HepG2 (cell line): ENCODE measurements around the gene NAPB. TPM values are rescaled to one million over a fixed set of nuclear protein-coding genes. Genes with fewer than 3 reads are reported as not detected.

Experiments used
- ATAC-seq: fragments of 200-7000 bp; cut with Tn5 transposase; 3 replicates; pipeline ENCODE4 v1.9.1; 2020; ENCODE audit warnings: mild to moderate bottlenecking, moderate library complexity
- BruUV-seq: library from RNA; stranded (reverse); fragments of 400-500 nt; replicated peaks from 2 replicates; lab custom pipeline; 2021; lab: Mats Ljungman, UMichigan
- CTCF ChIA-PET: fragments of 300-600 bp; formaldehyde crosslinking; extraction: SDS; loops from one replicate; lab custom pipeline; 2021; ENCODE audit warnings: low total read pairs, inconsistent platforms, low intra/inter-chr PET ratio; lab: Yijun Ruan, JAX
- POLR2A ChIA-PET: fragments of 350-600 bp; sonication (Branson Sonifier 250); formaldehyde crosslinking; loops from one replicate; lab custom pipeline; 2020; ENCODE audit warnings: antibody characterized with exemption, inconsistent platforms; lab: Yijun Ruan, JAX
- DNase-seq: peaks from one replicate; pipeline ENCODE4 v3.0.0-alpha.2; 2015; ENCODE audit warnings: low spot score
- FAIRE-seq: peaks from 3 replicates; lab custom pipeline; 2011; peaks lifted over from hg19 to GRCh38; lab: Jason Lieb, UNC
- H2AFZ ChIP-seq: one replicate; pipeline ENCODE4 v1.6.1; 2011; ENCODE audit warnings: low read length, inconsistent platforms
- H3K27ac ChIP-seq: fragments of 300-600 bp; 3 replicates; pipeline ENCODE4 v1.8.0; 2011; ENCODE audit warnings: mixed run types, mild to moderate bottlenecking, mixed read lengths, low read length, inconsistent platforms; ENCODE audit not compliant: insufficient read depth; ENCODE audit errors: extremely low read length
- H3K27me3 ChIP-seq, 2 experiments: fragments of 200-600 bp in 1 of 2; 2 replicates in 1 of 2; 3 replicates in 1 of 2; pipeline versions ENCODE4 v1.6.0 to v1.8.0; 2011; ENCODE audit warnings: low read length in 2 of 2, mild to moderate bottlenecking in 2 of 2, moderate library complexity in 2 of 2, inconsistent platforms in 1 of 2; ENCODE audit not compliant: insufficient read depth in 2 of 2, control insufficient read depth in 1 of 2
- H3K36me3 ChIP-seq, 2 experiments: fragments of 200-600 bp in 1 of 2; replicated peaks in 1 of 2; 2 replicates in 1 of 2; 3 replicates in 1 of 2; pipeline versions ENCODE4 v1.5.1 to v1.8.0; 2011; ENCODE audit warnings: low read length in 2 of 2, inconsistent platforms in 1 of 2; ENCODE audit not compliant: insufficient read depth in 2 of 2, control insufficient read depth in 1 of 2
- H3K4me1 ChIP-seq: 2 replicates; pipeline ENCODE4 v1.5.1; 2012; ENCODE audit warnings: low read length, inconsistent platforms; ENCODE audit not compliant: insufficient read depth
- H3K4me2 ChIP-seq: 2 replicates; pipeline ENCODE4 v1.6.0; 2011; ENCODE audit warnings: low read depth, low read length, inconsistent platforms
- H3K4me3 ChIP-seq, 3 experiments: fragments of 200-600 bp in 1 of 3; sonication (generic), shearing (Covaris generic) in 1 of 3; replicated peaks in 1 of 3; 2 replicates each; pipeline ENCODE4 v1.5.1; 2011 to 2016; ENCODE audit warnings: low read length in 3 of 3, inconsistent platforms in 2 of 3, low read depth in 2 of 3, mild to moderate bottlenecking in 2 of 3, control low read depth in 1 of 3, mixed read lengths in 1 of 3; ENCODE audit not compliant: insufficient read depth in 1 of 3
- H3K79me2 ChIP-seq: one replicate; pipeline ENCODE4 v1.6.1; 2011; ENCODE audit warnings: low read length, inconsistent platforms; ENCODE audit not compliant: insufficient read depth
- H3K9ac ChIP-seq: 2 replicates; pipeline ENCODE4 v1.6.0; 2011; ENCODE audit warnings: mild to moderate bottlenecking, low read depth, low read length, inconsistent platforms; ENCODE audit not compliant: insufficient read depth
- H3K9me3 ChIP-seq: 2 replicates; pipeline ENCODE4 v1.5.1; 2012; ENCODE audit warnings: mild to moderate bottlenecking, low read length
- H4K20me1 ChIP-seq: 2 replicates; pipeline ENCODE4 v1.6.0; 2011; ENCODE audit warnings: inconsistent platforms, mild to moderate bottlenecking, low read length, moderate library complexity; ENCODE audit not compliant: insufficient read depth
- HNF4A ChIP-seq: sonication (generic); formaldehyde crosslinking; IDR thresholded peaks from 2 replicates; pipeline ENCODE4 v1.4.0; 2020; ENCODE audit warnings: missing genetic modification reagents
- HNF4G ChIP-seq, 2 experiments: sonication (generic) in 1 of 2; formaldehyde crosslinking in 1 of 2; IDR thresholded peaks; 2 replicates each; pipeline versions ENCODE4 v1.4.0 to v1.6.1; 2011 to 2020; ENCODE audit warnings: borderline replicate concordance in 2 of 2, low read depth in 2 of 2, mild to moderate bottlenecking in 2 of 2, low read length in 1 of 2, missing genetic modification reagents in 1 of 2, moderate library complexity in 1 of 2
- IKZF4 ChIP-seq: sonication (generic); formaldehyde crosslinking; IDR thresholded peaks from 2 replicates; pipeline ENCODE4 v1.5.1; 2020; ENCODE audit warnings: borderline replicate concordance, mild to moderate bottlenecking, low read depth, missing genetic modification reagents; ENCODE audit errors: not compliant biosample characterization
- NCOR1 ChIP-seq: fragments of 200-600 bp; sonication (generic); IDR thresholded peaks from 2 replicates; pipeline ENCODE4 v1.7.0; 2017; ENCODE audit warnings: antibody characterized with exemption, low read length, borderline replicate concordance
- NFYB ChIP-seq: sonication (generic); formaldehyde crosslinking; IDR thresholded peaks from 2 replicates; pipeline ENCODE4 v1.4.0; 2020; ENCODE audit warnings: missing genetic modification reagents
- NFYC ChIP-seq: IDR thresholded peaks from 2 replicates; pipeline ENCODE4 v1.6.1; 2016; ENCODE audit warnings: missing genetic modification reagents, missing compliant biosample characterization
- ZBTB46 ChIP-seq: sonication (generic); formaldehyde crosslinking; IDR thresholded peaks from 2 replicates; pipeline ENCODE4 v1.4.0; 2020; ENCODE audit warnings: mild to moderate bottlenecking, missing genetic modification reagents, borderline replicate concordance
- ZNF530 ChIP-seq: sonication (generic); formaldehyde crosslinking; IDR thresholded peaks from 2 replicates; pipeline ENCODE4 v1.5.0; 2020; ENCODE audit warnings: low read depth, mild to moderate bottlenecking, missing genetic modification reagents
- ZNF556 ChIP-seq: sonication (generic); formaldehyde crosslinking; IDR thresholded peaks from 2 replicates; pipeline ENCODE4 v1.4.0; 2020; ENCODE audit warnings: mild to moderate bottlenecking, missing genetic modification reagents, borderline replicate concordance
- ZNF563 ChIP-seq: sonication (generic); formaldehyde crosslinking; IDR thresholded peaks from 2 replicates; pipeline ENCODE4 v1.8.0; 2022; ENCODE audit warnings: mild to moderate bottlenecking, moderate library complexity, missing genetic modification reagents
- ZNF709 ChIP-seq: sonication (generic); formaldehyde crosslinking; IDR thresholded peaks from 2 replicates; pipeline ENCODE4 v1.5.0; 2020; ENCODE audit warnings: mild to moderate bottlenecking, missing genetic modification reagents
- ZNF740 ChIP-seq: sonication (generic); formaldehyde crosslinking; IDR thresholded peaks from 2 replicates; pipeline ENCODE4 v1.4.0; 2020; ENCODE audit warnings: missing genetic modification reagents
- ZNF746 ChIP-seq: sonication (generic); formaldehyde crosslinking; IDR thresholded peaks from 2 replicates; pipeline ENCODE4 v1.8.0; 2022; ENCODE audit warnings: mild to moderate bottlenecking, missing genetic modification reagents
- WGBS: methylation state at CpG from one replicate; pipeline ENCODE4 v1.1.6; 2017; ENCODE audit warnings: low lambda C conversion rate; 5-methylcytosine and 5-hydroxymethylcytosine counted together
- in situ Hi-C: cut with HindIII; loops from 2 replicates; pipeline ENCODE4 v1.10.0; 2017; ENCODE audit warnings: low pct_unique_long_range_greater_than_20kb; ENCODE audit not compliant: extremely low pct_ligation_motif_present
- intact Hi-C: fragments of 100-400 bp; cut with micrococcal nuclease; formaldehyde crosslinking; loops from one replicate; pipeline ENCODE4 v1.10.0; 2022; ENCODE audit not compliant: unreplicated experiment
- polyA plus RNA-seq, 8 experiments: library from polyadenylated mRNA; depleted of rRNA in 3 of 8; stranded (reverse) in 7 of 8; unstranded in 1 of 8; fragments of >200 nt; fragmentation: Illumina TruSeq in 4 of 8; extraction: Trizol in 4 of 8; gene quantifications; 2 replicates each; pipeline versions ENCODE4 v1.2.1 to v1.2.3, GENCODE V29; 2011 to 2016; ENCODE audit warnings: low read depth in 4 of 8, missing spikeins in 1 of 8, mixed read lengths in 1 of 8; ENCODE audit not compliant: insufficient read depth in 1 of 8
- total RNA-seq, 5 experiments: library from RNA; depleted of rRNA; stranded (reverse); fragments of >200 nt; fragmentation: Illumina TruSeq; extraction: Trizol; gene quantifications; 2 replicates each; pipeline ENCODE4 v1.2.3, GENCODE V29; 2016; ENCODE audit warnings: low read depth in 1 of 5
- TF ChIP-seq, protein P1 (sequence below): sonication (generic); formaldehyde crosslinking; IDR thresholded peaks from 2 replicates; pipeline ENCODE4 v1.5.1; 2020; ENCODE audit warnings: mild to moderate bottlenecking, moderate library complexity, missing genetic modification reagents
- TF ChIP-seq, protein P2 (sequence below): sonication (generic); formaldehyde crosslinking; IDR thresholded peaks from 2 replicates; pipeline ENCODE4 v1.8.0; 2022; ENCODE audit warnings: mild to moderate bottlenecking, missing genetic modification reagents, moderate library complexity
- TF ChIP-seq, protein P3 (sequence below): sonication (generic); formaldehyde crosslinking; IDR thresholded peaks from 2 replicates; pipeline ENCODE4 v1.4.0; 2020; ENCODE audit warnings: missing genetic modification reagents

Gene NAPB
- total and polyA plus RNA-seq, 2 of the 13 experiments (the other 11 are each of a cell fraction or from before 2014, with no cell fraction given) = 15.2 to 16.1 TPM

DNA sequence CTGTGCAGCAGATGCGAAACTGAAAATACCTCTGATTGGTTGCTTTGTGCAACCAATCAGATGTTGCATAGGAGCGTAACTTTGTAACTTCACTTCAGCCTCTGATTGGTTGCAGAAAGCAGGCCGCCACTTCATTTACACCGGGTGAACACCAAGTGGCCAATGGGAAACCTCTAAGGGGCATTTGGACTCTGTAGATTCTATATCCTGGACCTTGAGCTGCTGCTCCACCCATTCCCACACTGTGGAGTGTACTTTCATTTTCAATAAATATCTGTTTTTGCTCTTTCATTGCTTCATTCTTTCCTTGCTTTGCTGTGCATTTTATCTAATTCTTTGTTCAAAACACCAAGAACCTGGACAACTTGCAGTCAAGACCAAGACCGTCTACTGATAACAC is 84.8 kb downstream of the NAPB start:
- Histone ChIP-seq H3K36me3 (no peaks in the 10 kb centered on the region), H3K27me3 (no peaks in the 10 kb centered on the region), H3K9ac (no peak overlapping the region), H3K4me1 (peaks cover 17% of the 10 kb centered on the region), H3K4me2 (peak overlapping the region; percentile 64), H4K20me1 (no peaks in the 10 kb centered on the region), H2AFZ (no peak overlapping the region), H3K79me2 (no peaks in the 10 kb centered on the region), H3K4me3 (peak overlapping the region in 2 of 3 experiments; percentile 2 to 19; a peak in 2 of 6 replicates), H3K9me3 (no peaks in the 10 kb centered on the region), H3K27ac (no peak overlapping the region)
- no TSS peak for BruUV-seq
- in situ Hi-C loops = no loop called here
- peak; percentile 84 for ATAC-seq
- intact Hi-C loops = no loop called here
- ChIA-PET POLR2A (interaction anchor here (1.1 to 6.3 kb wide), 4 partner anchors 14 to 645 kb away, joined by 3 to 54 read pairs (median 4); partner anchors contain the start of genes NAPB and NXT1), CTCF (no interaction called here)
- TF ChIP-seq, protein P1, sequence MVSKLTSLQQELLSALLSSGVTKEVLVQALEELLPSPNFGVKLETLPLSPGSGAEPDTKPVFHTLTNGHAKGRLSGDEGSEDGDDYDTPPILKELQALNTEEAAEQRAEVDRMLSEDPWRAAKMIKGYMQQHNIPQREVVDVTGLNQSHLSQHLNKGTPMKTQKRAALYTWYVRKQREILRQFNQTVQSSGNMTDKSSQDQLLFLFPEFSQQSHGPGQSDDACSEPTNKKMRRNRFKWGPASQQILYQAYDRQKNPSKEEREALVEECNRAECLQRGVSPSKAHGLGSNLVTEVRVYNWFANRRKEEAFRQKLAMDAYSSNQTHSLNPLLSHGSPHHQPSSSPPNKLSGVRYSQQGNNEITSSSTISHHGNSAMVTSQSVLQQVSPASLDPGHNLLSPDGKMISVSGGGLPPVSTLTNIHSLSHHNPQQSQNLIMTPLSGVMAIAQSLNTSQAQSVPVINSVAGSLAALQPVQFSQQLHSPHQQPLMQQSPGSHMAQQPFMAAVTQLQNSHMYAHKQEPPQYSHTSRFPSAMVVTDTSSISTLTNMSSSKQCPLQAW = 0 out of 2 replicates have a peak, but pooled peaks have one; percentile 8
- TF ChIP-seq, protein P2, sequence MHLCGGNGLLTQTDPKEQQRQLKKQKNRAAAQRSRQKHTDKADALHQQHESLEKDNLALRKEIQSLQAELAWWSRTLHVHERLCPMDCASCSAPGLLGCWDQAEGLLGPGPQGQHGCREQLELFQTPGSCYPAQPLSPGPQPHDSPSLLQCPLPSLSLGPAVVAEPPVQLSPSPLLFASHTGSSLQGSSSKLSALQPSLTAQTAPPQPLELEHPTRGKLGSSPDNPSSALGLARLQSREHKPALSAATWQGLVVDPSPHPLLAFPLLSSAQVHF (CRISPR knock-in tag) = no peak
- TF ChIP-seq ZNF556 = 0 out of 2 replicates have a peak, but pooled peaks have one; percentile 19
- no peak for TF ChIP-seq ZNF530 (CRISPR knock-in tag)
- TF ChIP-seq NFYB (CRISPR knock-in tag) = peak; percentile 71
- TF ChIP-seq NFYC (CRISPR knock-in tag) = peak; percentile 75
- peak; percentile 50 for TF ChIP-seq HNF4G (IDR thresholded peaks at IDR 0.05; ENCODE audit: borderline replicate concordance, low read depth, low read length)
- TF ChIP-seq HNF4G (CRISPR knock-in tag; IDR thresholded peaks at IDR 0.05; ENCODE audit: borderline replicate concordance, low read depth) = no peak
- no peak for TF ChIP-seq ZNF563 (CRISPR knock-in tag)
- TF ChIP-seq IKZF4 (CRISPR knock-in tag) = no peak
- TF ChIP-seq ZNF746 (CRISPR knock-in tag) = no peak
- TF ChIP-seq ZNF740 (CRISPR knock-in tag) = no peak
- peak; percentile 55; the same call in 1 of the 2 replicates for TF ChIP-seq NCOR1
- no peak for TF ChIP-seq ZBTB46 (CRISPR knock-in tag)
- no peak for TF ChIP-seq ZNF709 (CRISPR knock-in tag)
- peak; percentile 69 for TF ChIP-seq HNF4A
- TF ChIP-seq, protein P3, sequence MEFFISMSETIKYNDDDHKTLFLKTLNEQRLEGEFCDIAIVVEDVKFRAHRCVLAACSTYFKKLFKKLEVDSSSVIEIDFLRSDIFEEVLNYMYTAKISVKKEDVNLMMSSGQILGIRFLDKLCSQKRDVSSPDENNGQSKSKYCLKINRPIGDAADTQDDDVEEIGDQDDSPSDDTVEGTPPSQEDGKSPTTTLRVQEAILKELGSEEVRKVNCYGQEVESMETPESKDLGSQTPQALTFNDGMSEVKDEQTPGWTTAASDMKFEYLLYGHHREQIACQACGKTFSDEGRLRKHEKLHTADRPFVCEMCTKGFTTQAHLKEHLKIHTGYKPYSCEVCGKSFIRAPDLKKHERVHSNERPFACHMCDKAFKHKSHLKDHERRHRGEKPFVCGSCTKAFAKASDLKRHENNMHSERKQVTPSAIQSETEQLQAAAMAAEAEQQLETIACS (CRISPR knock-in tag) = no peak
- peak; percentile 68 for FAIRE-seq
- WGBS = 37% methylated on average over 5 of the region's 5 CpGs
- peak; percentile 70 for DNase-seq
